Inflammatory macrophage (primary cell): Measurements from ENCODE around the gene IL18R1.
"Not testable (repeated sequence)": the region's sequence is repeated elsewhere in the genome, so short reads cannot be mapped to it uniquely, and the experiment has no call there.

Experiments
- DNase-seq, 2 donors: peaks; one replicate each; pipeline ENCODE4 v3.0.0-alpha.2; 2020 to 2022
- total RNA-seq, 18 experiments: gene quantifications; one replicate each; lab custom pipeline; 2026; ENCODE audit warnings: mixed read lengths in 6 of 18, inconsistent platforms in 2 of 18; lab: John Stamatoyannopoulos, UW

IL18R1 gene, protein sequence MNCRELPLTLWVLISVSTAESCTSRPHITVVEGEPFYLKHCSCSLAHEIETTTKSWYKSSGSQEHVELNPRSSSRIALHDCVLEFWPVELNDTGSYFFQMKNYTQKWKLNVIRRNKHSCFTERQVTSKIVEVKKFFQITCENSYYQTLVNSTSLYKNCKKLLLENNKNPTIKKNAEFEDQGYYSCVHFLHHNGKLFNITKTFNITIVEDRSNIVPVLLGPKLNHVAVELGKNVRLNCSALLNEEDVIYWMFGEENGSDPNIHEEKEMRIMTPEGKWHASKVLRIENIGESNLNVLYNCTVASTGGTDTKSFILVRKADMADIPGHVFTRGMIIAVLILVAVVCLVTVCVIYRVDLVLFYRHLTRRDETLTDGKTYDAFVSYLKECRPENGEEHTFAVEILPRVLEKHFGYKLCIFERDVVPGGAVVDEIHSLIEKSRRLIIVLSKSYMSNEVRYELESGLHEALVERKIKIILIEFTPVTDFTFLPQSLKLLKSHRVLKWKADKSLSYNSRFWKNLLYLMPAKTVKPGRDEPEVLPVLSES
- 0 to 2.6 (median 0.27) reads per million in 18 experiments for total RNA-seq

DNA sequence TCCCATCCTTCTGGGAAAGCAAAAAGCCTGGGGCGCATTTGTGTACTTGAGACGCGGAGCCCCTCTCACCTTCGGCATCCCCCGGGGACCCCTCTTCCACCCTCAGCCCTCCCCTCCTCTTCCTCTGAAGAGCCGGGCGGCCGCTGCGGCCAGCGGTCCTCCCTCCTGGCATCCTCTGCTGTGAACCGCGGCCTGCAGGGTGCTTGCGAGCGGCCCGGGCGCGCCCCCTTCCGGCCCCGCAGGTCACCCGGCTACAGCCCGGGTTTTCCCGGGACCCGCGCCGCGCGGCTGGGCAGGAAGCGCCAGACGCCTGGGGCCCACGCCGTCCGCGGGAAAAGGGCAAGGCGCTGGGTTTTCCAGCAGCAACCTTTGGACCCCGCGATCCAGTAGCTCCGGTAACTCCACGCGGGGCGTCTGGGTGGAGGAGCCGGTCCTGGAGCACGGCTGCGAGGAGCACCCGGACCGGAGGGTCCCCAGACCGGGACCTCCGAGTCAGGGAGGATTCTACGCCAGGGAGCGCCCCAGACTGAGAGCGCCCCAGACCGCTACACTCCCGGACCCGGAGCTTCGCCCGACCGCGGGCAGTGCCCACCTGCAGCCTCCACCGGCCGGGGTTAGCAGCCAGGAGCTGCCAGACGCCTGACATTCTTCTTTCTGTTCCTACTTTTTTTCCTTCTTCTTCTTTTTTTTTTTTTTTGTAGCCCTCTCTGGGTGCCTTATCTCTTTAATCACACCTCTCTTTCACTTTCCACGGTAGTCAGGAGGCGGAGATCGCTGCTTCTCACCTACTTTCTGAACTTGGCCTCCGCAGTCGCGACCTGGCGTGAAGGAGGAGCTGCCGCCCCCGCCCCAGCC, at the start of gene IL18R1:
IL18R1 (plus strand) TSS at position 271 of the 855 bp plus-strand sequence. CDS start 6,865 bp downstream, outside the sequence.
- peak; percentile 38 to 72 for DNase-seq

- no peak for DNase-seq
Measured at GRCh38 chr2:102306125-102306524, 49.5 kb upstream of the IL18R1 start.

- peak; percentile 79 to 81 for DNase-seq
Measured at GRCh38 chr2:102310964-102311640, 44.5 kb upstream of the IL18R1 start, which contains the start of gene IL1RL1. TSS of gene IL1RL1 (plus strand) at chr2:102311563. CDS start at chr2:102338265, 26,702 bp downstream.

DNA sequence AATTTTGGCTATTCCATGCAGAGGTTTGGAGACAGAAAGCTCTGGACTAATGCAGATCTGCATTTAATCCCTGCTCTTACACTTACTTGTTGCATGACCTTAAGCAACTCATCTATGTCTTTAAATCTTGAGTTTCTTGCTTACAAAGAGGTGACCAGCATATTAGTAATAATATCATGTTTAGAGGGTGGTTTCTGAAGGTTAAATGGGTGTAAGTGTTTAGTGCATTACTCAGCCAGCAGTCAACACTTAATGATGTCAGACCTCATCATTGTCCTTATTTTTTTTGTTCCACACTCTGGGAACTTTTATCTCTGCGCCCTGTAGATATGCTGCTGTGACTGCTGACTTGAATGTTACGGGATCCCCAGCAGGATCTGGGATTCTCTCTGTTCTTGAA, 42.6 kb upstream of the IL18R1 start:
- DNase-seq: peak; percentile 2 to 20

- peak; percentile 24 to 57 for DNase-seq
Measured at GRCh38 chr2:102313471-102313870, 42.1 kb upstream of the IL18R1 start.

DNA sequence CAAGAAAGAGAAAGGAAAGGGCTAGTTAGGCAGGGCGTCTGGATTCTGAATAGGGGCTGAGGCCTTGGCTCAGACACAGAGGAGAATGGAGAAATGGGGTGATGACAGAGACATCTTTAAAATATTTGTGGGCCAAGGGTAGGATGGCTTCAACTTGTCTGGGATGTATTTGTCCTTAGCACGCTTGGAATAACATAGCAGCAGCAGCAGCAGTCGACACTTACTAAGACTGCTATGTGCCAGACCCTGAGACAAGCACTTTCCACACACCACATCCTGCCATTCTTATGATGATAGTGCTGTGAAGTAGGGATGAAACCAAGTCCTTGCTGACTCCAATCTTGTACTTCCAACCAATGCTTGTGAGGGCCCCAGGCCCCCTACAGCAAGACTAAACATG, 41.6 kb upstream of the IL18R1 start:
- DNase-seq: no peak

DNA sequence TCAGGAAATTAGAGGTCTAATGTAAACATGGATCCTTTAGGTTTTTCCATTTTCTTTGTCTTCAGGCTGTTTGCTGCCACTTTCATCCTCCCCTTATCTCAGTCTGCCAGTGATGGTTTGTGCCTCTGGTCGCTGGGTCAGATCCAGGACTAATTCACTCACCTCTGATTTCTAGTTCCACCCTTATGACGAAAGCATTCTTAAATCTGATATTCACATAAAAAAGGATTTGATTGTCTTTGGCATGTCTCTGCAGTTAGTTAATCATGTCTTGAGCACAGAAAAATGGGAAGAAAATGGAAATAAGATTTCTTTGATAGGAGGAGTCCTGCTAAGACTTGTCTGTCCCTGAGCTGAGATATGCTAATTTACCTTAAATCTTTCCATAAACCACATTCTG, 39.7 kb upstream of the IL18R1 start:
- DNase-seq: peak in 1 of 2 donors; percentile 1

GRCh38 chr2:102317715-102318114, 37.9 kb upstream of the IL18R1 start:
- DNase-seq: no peak

- DNase-seq: no peak
Measured at GRCh38 chr2:102318437-102318836, 37.2 kb upstream of the IL18R1 start.

DNA sequence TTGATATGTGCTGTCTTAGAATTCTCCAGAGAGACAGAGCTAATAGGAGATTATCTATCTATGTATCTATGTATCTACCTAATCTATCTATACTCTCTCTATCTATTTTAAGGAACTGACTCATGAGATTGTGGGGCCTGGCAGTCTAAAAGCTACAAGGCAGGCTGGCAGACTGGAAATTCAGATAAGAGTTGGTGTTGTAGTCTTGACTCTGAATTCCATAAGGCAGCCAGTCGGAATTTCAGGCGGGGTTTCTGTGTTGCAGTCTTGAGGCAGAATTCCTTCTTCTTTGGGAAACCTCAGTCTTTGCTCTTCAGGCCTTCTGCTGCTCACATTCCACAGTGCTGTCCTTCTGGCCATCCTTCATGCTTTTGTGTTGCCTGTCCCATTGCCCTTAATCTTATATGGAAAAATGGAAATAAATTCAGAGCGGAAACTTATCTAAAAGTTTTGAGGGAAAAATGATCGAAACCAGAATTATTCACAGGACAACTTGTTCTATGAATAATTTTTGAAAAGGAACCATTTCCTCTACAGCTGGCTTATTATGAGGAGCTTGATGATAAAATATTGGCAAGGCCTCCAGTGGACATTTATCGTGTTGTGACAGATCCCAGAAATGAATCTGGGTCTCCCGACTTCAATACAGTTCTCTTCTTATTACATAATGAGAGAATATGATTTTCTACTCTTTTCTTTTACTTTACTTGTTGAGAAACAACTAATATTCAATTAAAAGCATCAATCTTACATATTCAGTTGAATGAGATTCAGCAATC, 33.5 kb upstream of the IL18R1 start:
- no peak for DNase-seq

GRCh38 chr2:102324914-102325313, 30.7 kb upstream of the IL18R1 start:
- not testable (repeated sequence) for DNase-seq

- no peak for DNase-seq
Measured at GRCh38 chr2:102331311-102331980, 24.1 kb upstream of the IL18R1 start.

GRCh38 chr2:102334486-102334885, 21.1 kb upstream of the IL18R1 start:
- DNase-seq: no peak

DNA sequence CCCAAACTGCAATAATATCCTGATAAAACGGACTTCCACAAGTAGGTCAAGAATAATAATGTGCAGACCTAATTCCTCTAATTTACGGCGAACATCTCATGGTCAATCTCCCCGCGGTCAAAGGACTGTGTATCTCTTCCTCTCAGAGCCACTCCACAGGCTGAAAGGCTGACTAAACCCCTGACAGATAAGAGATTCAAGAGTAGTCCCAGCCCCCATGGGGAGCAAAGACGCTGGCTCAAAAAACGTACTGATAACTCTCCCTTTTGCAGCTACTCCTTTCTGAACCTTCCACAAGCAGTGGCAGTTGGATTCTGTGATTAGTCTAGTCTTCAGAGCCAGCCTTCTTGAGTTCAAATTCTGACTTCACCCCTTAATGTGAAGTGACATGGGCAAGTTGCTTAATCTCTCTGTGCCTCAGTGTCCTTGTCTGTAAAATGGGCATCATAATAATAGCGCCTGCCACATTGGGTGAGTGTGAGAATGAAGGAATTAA, 19.7 kb upstream of the IL18R1 start:
- no peak for DNase-seq

- no peak for DNase-seq
Measured at GRCh38 chr2:102336502-102336945, 19.1 kb upstream of the IL18R1 start.

GRCh38 chr2:102337012-102337411, 18.6 kb upstream of the IL18R1 start:
- no peak for DNase-seq

DNA sequence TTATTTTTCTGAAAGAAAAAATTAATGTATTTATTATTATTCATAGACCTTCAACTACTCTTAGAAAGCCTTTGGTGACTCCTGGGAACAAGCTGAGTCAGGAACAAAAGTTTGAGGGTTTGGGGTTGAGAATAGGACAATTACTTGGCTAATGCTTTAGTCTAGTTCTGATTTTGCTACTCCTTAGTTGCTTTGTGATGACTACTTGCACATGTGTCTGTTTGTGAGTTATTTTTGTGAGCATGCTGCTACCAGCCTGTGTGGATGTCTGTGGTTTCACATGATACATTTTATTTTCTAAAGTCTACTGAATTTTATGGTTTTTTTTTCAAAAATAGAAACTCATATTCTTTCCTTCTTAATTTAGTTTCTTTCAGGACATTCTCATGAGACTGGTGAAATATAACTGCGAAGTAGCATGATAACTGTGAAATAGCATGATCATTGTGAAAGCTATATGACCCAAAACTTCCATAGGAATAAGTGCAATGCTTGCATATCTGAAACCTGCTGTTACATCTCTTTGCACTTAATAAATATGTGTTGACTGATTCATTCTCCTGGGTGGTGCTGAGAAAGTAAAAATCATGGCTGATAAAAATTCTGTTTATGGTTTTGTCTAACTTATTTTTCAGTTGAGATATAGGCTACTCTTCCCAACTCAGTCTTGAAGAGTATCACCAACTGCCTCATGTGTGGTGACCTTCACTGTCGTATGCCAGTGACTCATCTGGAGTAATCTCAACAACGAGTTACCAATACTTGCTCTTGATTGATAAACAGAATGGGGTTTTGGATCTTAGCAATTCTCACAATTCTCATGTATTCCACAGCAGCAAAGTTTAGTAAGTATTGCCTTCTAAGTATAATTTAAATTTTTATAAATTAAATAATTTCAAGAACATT, 17.9 kb upstream of the IL18R1 start:
- no peak for DNase-seq

GRCh38 chr2:102340778-102341177, 14.8 kb upstream of the IL18R1 start:
- no peak for DNase-seq

DNA sequence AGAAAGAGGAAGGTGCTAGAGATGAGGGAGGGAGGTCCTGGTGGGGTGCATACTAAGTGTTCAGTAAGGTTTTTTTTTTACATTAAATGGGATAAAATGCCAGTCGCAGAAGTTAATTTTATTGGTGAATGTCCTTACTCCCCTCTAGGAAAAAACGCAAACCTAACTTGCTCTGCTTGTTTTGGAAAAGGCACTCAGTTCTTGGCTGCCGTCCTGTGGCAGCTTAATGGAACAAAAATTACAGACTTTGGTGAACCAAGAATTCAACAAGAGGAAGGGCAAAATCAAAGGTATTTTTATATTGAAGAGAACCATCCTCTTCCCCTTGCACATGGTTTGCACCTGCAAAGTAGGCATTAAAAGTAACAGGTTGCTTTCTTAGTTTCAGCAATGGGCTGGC, 12.7 kb upstream of the IL18R1 start:
- no peak for DNase-seq

- DNase-seq: no peak
Measured at GRCh38 chr2:102344397-102344796, 11.2 kb upstream of the IL18R1 start.
